ENCODE data around the gene ZBTB38.

The ZBTB38 gene

DNA sequence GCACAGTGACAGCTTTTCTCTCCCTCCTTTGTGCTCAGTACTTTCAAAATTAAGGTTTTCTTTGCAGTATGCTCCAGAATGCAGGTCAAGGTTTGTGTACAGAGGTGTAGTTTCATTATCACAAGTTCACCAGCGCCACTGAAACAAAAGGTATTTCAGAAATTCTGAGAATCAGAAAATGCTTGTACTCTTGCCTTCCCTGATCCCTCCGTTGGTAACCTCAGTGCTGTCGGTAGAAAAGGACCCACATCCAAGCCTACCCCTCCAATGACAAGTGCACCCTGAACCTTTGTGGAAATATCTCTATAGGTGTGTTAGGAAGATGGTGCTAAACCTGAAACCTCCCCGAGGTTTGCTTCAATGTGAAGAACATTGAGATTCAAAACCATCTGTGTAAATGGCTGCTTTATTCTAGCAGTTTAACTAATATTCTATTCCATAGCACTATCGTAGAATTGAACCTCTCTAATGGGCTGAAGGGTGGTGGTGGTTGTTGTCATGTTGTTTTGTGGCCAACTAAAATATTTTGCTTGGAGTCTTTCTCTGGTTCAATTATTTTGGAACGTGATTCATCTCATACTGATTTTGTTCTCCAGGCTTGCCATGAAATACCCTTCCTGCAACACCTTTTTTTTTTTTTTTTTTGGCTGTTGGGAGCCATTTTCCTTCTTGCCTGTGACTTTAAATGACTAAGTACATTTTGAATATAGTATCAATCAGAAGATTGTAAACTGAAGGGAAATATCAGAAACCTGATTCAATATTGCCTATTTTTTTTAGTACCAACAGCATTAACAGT lies 20.7 kb downstream of the ZBTB38 start:
- DNase-seq = no peak

DNA sequence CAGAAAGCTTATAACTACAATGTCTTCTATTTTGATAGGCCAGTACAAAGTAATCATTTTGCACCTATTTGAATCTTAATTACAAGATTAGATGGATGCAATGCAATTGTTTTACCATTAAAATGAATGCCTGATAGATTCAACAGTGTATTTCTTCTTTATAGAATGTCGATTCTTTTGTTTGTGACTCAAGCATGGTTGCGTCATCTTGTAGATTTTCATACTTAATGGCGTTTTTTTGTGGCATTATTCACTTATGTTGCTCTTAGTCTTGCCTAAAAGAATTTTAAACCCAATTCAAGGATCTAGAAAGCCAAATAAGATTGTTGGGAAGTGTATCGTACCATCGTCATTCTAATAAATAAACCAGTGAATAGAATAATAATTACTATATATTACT lies 21.4 kb downstream of the ZBTB38 start:
- DNase-seq = no peak

DNA sequence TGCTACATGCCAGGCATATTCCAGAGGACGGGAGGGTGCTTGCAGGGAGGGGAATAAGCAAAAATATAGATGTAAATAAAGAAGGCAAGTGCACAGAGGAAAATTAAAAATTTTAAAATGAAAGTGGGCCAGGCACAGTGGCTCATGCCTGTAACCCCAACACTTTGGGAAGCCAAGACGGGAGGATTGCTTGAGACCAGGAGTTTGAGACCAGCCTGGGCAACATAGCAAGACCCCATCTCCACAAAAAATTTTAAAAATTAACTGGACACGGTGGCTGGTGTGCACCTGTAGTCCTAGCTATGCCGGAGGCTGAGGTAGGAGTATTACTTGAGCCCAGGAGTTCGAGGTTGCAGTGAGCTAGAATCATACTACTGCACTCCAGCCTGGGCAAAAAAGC lies 22.4 kb downstream of the ZBTB38 start:
- DNase-seq = no peak

DNA sequence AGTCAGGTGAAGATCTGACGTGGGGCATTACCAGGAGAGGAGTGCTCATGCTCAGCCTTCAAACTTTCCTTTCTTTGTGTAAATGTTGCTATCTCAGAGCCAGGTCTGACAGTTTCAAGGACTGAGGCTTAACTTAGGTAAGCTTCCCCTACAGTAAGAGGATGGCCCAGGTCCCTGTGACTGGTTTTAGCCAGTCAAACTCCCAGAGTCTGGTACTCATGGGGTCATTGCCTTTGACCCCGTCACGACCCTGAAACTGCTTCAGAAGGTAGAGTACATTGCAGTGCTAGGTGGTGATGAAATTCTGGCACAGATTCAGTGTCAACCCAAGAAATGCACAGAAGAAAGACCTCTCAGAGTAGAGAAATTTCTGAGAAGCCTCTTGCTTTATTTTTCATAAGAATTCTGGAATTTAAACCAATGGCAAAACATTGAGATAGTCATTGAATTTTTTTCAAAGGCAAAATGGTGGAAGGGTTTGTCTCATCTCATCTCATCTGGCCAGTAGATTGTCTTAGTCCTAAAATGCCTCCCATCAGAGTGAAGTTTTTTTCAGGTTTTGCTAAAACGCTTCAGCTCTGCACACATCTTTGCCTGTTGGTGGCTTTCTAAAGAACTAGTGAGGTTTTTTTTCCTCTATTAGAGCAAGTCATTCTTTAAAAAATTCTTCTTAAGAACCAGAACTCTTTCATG lies 23.1 kb downstream of the ZBTB38 start:
- DNase-seq = no peak

DNA sequence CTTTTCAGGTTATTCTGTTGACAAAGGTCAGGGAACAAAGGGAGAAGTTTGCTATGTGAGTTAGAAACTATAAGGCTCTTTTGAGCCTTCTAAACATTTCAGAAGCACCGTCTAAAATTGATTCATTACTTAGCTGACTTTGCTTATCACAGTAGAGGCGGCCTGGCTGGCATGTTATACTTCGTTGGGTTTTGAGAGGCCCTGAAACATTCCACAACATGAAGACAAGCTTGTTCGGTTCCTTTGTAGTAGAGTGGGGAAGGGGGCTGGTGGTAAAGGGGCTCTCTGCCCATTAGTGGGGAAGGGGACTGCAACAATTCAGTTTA lies 23.6 kb downstream of the ZBTB38 start:
- no peak for DNase-seq

DNA sequence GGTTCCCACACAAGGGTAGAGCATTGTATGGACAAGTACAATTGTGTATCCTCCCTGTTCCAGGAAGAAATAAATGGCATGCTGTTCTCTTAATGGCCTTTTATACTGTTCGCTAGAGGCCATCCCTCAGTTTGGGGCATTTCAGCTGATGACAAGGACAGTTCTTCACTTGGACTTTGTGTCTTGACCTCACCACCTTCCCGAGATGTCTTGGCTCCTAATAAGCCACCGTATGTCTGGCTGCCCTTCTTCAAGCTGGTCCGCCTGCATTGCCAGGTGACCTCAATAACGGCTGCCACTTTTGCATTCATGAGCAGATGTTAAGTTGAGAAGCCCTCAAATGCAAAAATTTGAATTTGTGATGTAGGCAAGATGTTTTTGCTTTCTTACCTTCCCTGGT lies 24.1 kb downstream of the ZBTB38 start:
- no peak for DNase-seq

DNA sequence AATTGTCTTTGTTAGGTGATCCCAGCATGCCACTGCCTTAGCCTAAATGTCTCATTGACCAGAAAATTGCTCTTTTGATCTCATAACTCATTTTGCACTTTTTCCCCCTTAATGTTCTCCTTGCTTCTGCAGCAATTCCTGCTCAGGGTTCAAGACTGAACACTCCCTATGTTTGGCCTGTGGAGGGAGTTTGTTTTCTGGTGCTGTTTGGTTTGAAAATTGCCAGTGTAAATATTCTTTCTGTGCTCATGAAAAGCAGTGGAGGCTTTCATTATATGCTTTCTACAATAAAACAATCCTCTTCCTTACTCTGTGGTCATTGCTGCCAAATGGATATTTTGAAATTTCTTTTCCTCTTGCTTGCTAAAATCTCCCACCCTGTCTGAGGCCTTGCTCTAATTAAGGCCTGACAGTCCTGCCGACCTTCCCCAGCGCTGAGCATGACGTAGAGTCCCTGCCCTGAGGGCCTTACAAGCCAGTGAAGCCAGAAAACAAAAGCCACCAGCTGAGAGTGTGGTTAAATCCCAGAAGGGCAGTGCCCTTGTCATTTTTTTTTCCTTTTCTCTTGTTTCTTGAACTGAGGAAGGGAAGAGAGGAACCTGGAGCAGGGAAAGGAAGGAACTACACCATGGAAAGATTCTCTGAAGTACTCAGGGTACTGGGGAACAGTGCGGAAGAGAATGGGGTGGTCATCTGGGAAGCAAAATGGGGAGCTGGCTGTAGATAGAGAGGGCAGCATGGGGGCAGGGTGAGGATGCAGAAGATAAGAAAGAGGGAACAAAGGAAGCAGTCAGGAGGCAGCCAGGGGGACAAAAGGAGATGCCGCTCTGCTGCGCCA lies 24.8 kb downstream of the ZBTB38 start:
- DNase-seq = no peak

DNA sequence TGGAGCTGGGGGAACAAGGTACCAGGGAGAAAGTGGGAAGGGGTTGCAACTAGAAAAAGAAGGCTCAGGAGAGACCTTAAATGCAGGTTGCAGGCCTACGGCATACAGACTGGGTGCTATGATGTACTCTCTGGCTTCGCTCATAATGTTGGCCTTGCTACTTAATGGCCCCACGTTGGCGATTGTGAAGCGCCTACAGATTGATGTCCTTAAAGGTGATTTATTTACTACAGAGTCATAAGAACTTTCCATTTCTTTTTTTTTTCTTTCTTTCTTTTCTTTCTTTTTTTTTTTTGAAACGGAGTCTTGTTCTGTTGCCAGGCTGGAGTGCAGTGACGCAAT lies 25.4 kb downstream of the ZBTB38 start:
- no peak for DNase-seq

DNA sequence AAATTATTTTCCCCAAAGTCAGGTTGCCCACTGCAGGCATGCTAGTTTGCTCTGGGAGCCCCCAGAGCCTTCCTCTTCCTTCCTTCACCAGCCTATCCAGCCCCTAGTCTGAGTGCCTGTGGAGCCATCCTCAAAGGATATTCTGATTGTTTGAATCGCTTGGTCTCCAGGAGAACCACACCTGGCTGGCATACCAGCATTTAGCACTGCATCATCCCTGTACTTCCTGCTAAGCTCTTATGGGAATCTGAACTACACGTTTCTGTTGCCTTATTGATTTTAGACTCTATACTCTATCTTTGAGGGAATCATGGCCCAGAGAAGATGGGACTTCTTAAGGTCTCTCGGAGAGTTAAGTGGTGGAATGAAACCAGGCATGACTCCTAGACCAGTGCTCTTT lies 26.3 kb downstream of the ZBTB38 start:
- DNase-seq = no peak

DNA sequence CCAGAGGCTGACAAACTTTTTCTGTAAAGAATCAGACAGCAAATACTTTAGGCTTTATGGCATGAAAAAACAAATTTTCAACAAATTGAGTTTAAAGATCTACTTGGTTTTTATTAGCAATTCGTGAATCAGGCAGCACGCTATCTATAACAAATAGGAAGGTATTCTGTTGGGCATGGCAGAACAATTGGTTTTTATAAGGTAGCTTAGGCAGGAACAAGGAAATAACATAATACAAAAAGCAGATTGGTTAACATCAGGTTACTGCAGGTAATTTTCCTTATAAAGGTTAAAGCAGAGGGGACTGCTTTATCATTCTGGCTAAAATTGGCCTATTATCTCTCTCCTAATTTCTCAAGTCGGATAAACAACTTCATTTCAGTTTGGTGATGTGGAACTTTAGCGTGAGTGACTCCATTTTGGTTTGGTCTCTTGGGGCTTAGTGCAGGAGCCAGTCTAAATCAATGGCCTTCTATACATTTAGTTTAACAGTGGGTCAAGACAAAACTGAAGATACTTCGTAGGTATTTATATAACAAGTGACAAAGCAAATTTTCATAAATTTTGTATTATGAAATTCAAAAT lies 26.8 kb downstream of the ZBTB38 start:
- no peak for DNase-seq

DNA sequence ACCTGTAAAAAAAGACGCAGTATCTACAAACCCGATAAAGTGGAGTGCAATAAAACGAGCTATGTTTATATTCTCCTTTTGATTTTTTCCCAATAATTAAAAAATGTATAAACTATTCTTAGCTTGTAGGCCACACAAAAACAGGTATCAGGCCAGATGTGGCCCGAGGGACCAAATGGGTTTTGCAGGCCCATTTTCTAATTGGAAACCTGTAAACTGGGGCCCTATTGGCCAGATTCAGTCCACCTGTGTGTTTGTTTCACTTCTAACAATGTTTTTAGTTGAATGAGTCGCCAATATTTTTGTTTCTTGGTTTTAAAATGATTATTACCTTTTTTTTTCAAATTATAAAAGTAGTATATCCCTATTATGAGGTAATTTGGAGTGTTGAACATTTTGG lies 29.7 kb downstream of the ZBTB38 start:
- DNase-seq = no peak

DNA sequence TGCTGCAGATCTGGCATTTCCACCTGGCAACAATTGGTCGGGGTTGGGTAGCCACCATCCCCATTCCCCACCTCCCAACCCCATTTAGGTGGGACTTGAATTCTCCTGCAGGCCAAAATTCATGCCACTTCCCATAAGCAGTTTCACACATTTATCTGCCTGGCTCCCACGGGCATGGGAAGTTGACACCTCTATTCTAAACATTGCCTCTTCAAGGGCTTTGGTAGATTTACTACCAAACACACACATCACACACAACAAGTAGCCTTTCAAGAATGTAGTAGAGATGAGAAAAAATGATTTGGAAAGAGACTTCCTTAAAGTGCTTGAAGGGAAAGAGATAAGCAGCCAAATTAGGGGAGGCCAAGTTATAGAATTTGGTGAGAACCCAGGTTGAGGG lies 30.9 kb downstream of the ZBTB38 start:
- DNase-seq = no peak

DNA sequence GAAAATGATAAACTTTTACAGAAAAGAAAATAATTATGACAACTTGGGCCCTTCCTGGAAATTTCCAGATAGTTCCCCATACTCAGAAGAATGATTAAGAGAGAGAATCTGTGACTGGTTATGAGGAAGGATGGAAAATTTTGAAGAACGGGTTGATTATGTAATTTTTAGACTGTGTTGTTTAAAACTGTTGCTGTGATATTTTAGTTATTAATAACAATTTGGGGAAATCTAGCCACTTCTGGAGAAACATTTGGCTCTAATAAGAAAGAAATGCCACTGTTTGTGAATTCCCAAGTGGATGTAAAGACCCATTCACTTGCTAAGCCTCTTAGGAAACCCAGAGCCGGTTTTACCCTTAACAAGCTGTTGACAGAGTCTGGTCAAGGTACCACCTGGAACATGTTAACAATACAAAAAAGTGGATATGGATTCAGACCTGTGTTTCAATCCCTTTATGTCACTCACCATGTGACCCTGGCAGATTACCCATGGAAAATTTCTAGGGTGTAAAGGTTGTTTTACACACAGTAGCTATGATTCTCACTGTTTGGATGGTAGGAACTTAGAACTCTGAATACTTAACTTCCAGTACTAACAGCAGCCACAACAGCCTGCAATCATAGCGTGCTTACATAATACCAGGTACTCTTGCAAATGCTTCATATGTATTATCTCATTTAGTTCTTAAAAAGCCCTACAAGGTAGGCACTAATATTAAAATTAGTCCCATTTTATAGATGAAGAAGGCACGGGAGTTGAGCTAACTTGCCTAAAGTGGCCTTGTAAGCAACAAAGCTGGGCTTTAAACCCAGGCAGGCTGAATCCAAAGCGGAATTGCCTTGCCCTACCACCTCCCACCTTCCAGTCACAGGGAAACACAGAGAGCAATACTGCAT lies 32.0 kb downstream of the ZBTB38 start:
- no peak for DNase-seq

DNA sequence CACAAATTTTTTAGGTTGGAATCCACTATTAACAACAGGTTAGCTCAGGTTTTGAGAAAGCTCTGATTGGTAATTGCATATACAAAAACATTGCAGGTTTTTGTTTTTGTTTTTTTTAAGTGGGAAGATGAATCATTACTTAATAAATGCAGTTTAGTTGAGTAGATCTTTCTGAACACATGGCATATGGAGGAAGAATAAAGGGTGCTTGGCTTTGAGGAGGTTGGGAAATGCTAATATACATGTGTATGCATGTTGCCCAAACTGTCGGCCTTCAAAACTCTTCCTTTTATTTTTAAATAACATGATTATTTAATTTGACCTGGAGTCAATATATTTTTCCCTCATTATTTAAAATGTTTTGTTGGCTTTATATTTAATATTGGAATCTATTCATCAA lies 32.8 kb downstream of the ZBTB38 start:
- DNase-seq = no peak

DNA sequence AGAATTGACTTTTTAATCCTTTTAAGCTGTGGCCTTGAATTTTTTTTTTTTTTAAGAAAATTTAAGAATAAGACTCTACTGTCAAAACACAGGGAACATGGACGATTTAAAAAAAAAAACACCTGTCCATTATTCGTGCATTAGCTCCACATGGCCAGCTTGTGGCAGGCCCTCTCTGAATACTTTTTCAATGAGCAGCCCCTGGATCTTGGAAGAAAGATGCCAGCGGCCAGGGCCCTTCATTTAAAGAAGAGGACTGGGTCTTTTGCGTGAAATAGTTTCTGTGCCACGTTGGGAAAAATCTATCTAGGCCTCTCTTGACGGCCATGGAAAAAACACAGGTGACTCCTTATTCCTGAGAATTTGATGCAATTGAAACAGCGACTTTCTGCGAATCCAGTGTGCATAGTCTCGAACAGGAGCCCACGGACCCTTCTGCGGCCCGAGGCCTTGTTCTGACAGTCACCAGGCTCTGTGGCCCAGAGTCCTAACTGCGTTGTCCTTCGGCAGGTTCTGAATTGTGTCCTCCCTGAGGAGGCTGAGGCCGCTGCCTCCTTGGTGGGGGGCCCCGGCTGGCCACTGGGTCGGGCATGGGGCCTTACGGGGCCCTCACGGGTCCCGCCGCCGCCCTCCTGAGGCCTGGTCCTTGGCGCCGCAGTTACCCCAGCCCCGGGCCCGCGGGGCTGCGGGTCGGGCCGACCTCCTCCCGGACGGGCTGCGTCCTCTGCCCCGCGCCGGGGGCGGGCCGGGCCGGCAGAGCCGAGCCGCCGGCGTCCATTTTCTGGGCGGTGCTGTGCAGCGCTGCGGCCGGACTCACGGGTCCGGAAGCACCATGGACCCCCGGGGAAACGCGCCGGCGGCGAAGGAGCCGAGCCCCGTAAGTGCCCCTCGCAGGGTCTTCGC lies 33.5 kb downstream of the ZBTB38 start:
- peak; percentile 50 for DNase-seq

DNA sequence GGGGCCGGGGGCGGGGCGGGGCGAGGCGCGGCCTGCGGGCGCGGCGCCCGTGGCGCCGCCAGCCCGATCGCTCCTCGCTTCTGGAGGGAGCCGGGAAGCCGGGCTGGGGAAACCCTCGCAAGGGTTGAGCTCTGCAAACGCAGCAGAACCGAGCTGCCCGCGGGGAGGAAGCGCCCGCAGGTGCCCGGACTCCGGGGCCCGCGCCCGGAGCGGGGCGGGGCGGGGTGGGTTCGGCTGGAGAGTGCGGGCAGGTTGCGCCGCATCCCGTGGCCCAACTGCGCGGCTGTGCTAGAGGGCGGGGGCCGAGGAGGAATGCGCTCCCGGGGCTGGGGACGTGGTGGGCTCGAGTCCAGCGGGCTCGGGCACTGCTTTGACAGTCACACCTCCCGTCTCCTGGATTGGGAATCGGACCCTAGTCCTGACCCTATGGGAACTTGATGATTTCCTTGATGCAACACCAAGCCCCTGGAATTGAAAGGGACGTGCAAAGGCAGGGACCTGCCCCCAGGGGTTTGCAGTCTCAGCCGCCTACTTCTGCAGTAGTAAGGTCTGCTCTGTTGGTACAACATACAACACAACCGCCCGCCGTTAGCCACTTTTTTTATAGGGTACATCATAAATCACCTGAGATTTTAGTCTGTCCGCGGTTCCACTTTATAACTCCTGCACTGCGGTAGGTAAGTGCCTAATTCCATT lies 34.3 kb downstream of the ZBTB38 start:
- peak; percentile 80 for DNase-seq

DNA sequence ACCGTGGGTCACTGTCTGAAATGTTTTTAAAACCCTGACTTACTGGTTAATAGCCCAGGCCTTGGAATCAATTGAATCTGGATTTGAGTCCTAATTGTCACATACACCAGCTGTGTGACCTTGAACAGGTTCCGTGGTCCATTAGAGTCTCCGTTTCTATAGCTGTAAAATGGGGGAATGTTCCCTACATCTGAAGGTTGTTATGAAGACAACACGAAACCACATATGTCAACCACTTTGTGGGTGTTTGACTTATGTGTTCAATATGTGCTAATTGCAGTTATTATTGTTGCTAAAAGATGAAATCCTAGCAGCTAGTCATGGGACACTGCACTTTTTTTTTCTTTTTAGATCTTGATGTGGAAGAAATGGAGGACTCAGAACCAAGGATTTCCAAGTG lies 35.3 kb downstream of the ZBTB38 start:
- peak; percentile 70 for DNase-seq

DNA sequence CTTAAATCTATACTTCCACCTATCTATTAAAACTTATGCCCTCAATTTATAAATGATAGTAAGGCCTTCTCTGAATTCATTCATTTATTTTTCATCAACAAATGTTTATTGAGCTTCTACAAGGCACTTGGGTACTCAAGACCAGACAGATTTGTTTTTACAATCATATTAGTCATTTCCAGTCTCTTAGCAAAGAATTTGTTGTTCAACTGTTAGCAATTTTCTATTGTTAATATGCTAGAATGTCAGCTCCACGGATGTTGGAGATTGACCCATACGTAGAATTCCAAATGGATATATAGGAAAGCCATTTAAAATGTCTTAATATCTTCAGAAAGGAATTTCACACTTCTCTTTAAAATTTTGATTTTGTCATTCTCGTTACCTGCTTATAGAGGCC lies 36.7 kb downstream of the ZBTB38 start:
- peak; percentile 74 for DNase-seq

DNA sequence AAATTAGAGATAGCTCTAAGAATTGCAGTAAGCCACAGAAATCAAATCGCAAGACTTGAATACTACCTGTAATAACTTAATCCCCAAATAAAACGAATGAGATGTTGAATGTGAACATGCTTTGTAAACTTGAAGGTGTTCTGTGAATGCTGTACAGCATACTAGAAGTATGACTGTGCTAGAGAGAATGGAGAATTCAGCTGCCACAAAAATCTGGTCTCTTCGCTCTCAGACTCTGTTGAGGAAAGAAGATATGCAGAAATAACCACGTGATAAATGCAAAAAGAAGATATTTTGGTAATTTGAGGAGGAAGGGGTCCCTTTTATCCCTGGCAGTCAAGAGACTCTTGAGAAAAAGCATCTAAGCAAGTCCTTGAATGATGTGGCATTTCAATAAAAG lies 37.3 kb downstream of the ZBTB38 start:
- DNase-seq = peak; percentile 87

DNA sequence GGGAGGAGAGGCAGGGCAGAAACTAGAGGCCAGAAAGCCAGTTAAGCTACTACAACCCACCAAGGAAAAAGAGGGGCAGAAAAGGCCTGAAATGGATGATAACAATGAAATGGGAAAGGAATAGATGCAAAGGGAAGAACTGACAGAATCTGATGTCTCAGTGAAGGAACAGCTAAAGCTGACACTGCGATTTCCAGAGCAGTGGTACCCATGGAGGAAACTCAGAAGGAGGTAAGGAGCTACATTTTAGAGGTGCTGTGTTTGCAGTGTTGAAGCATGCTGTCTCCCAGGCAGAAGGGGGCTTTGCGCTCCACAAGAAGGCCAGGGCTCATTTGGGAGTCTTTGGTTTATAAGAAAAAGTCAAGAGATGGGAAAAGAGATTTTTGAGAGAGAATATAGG lies 38.0 kb downstream of the ZBTB38 start:
- DNase-seq = no peak

DNA sequence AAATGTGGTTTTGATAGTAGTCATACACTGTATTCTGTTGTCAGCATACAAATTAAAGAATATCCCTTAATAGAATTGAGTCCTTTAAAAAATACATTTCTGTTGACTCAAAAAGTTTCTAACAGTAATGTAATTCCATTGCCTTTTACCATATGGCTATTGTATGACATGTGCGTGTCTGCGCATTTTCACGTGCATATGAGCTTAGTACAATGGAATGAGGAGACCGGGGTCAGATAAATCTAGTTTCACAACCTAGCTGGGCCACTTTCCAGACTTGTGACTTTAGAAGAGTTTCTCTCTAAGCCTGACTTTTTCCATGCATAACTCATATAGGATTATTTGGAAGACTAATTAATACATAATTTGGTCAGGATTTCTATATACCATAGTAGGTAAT lies 38.7 kb downstream of the ZBTB38 start:
- peak; percentile 99 for DNase-seq
